ENCODE measurements around the gene TACR3.

DNA sequence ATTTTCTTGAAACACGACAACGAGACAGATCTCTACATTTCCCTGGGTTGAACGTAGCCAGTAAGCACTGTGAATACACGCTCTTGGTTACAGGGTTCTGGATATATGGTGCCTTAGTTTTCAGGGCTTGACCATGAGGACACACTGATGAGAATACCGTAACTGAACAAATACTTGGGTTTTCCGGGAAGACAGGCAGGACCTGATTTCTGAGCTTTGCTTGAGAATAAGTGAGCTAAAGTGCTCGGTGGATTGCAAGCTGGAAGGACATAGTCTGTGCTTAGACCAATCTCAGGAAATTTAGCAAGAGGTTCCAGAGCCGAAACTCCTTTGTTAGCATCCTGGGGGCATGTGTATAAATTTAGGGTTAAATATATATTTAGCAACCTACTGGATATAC, 876 bp upstream of the TACR3 start:
- TF ChIP-seq, protein P1, sequence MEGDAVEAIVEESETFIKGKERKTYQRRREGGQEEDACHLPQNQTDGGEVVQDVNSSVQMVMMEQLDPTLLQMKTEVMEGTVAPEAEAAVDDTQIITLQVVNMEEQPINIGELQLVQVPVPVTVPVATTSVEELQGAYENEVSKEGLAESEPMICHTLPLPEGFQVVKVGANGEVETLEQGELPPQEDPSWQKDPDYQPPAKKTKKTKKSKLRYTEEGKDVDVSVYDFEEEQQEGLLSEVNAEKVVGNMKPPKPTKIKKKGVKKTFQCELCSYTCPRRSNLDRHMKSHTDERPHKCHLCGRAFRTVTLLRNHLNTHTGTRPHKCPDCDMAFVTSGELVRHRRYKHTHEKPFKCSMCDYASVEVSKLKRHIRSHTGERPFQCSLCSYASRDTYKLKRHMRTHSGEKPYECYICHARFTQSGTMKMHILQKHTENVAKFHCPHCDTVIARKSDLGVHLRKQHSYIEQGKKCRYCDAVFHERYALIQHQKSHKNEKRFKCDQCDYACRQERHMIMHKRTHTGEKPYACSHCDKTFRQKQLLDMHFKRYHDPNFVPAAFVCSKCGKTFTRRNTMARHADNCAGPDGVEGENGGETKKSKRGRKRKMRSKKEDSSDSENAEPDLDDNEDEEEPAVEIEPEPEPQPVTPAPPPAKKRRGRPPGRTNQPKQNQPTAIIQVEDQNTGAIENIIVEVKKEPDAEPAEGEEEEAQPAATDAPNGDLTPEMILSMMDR (IDR thresholded peaks at IDR 0.05; ENCODE audit: extremely low read depth in 1 of 2, insufficient read depth in 1 of 2, low read depth in 1 of 2, low read length in 2 of 2) = no peak
- TF ChIP-seq POLR2AphosphoS5 (IDR thresholded peaks at IDR 0.05; ENCODE audit: insufficient read depth, low read depth, low read length) (no peak), FOS (IDR thresholded peaks at IDR 0.05; ENCODE audit: borderline replicate concordance, insufficient read depth, low read length) (no peak), GATA2 (IDR thresholded peaks at IDR 0.05; ENCODE audit: insufficient read depth, insufficient read length, low read depth, low read length) (no peak), EZH2 (IDR thresholded peaks at IDR 0.05; ENCODE audit: borderline replicate concordance, low read depth, low read length, severe bottlenecking) (no peak)
